Type B pancreatic cell (in vitro differentiated cells): ENCODE data around the gene BSG. TPM values are rescaled to one million over a fixed set of nuclear protein-coding genes. Genes with fewer than 3 reads are reported as not detected.

Experiments used
- DNase-seq: peaks from one replicate; pipeline ENCODE4 v3.0.0; 2021; ENCODE audit warnings: mixed read lengths; ENCODE audit not compliant: unreplicated experiment; ENCODE audit errors: extremely low spot score
- H3K27ac Mint-ChIP-seq: 2 replicates; pipeline ENCODE4 v1.8.0; 2021; ENCODE audit warnings: mild to moderate bottlenecking, mixed read lengths
- H3K27me3 Mint-ChIP-seq: 2 replicates; pipeline ENCODE4 v1.8.0; 2021; ENCODE audit warnings: mixed read lengths
- H3K36me3 Mint-ChIP-seq: 2 replicates; pipeline ENCODE4 v1.8.0; 2021; ENCODE audit warnings: mixed read lengths
- H3K4me1 Mint-ChIP-seq: one replicate; pipeline ENCODE4 v1.8.0; 2021; ENCODE audit warnings: mixed read lengths; ENCODE audit not compliant: unreplicated experiment
- H3K4me3 Mint-ChIP-seq: 2 replicates; pipeline ENCODE4 v1.8.0; 2021; ENCODE audit warnings: mild to moderate bottlenecking, mixed read lengths
- H3K9me3 Mint-ChIP-seq: 2 replicates; pipeline ENCODE4 v1.8.0; 2021; ENCODE audit warnings: mixed read lengths
- CTCF ChIP-seq: fragments of 200-600 bp; sonication (generic); conservative IDR thresholded peaks from 2 replicates; pipeline ENCODE4 v1.5.0; 2021; ENCODE audit warnings: antibody characterized with exemption, mild to moderate bottlenecking
- total RNA-seq: library from RNA; stranded (reverse); gene quantifications from 2 replicates; pipeline ENCODE4 v1.2.1, GENCODE V29; 2021; ENCODE audit warnings: low replicate concordance

BSG gene
- total RNA-seq, 1 donor from 2014 or later: 522 TPM

DNA sequence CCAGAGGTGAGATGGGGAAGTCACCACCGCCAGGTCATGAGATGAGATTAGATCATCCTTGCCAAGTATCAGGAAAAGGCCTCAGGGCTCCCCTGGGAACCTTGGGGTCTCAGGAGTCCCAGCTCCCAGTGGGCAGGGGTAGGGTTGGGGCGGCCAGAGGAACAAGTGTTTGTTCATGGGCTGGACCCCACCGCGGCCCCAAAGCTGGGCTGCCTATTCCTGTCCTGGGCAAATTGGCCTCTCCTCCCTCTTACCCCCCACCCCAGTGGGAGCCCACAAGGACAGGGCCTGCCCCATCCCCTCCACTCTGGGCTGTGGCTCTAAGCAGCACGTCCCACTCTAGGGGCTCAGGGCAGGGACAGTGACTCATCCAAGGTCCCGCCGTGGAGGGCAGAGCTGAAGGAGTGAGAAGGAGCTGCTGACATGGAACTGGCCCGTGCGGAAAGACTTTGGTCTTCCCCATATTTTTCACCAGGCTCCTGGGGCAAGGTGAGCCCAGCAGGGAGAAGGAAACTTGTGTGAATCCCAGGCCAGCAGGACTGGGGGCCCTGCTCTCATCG is 13.2 kb downstream of the BSG start:
- Mint-ChIP-seq H3K9me3 (no peaks in the 10 kb centered on the region), H3K27me3 (peaks cover 17% of the 10 kb centered on the region), H3K36me3 (no peaks in the 10 kb centered on the region), H3K4me3 (no peak overlapping the region), H3K4me1 (no peaks in the 10 kb centered on the region), H3K27ac (no peak overlapping the region)
- no peak for DNase-seq
- no peak for TF ChIP-seq CTCF

GRCh38 chr19:588093-588740 is 15.8 kb downstream of the BSG start:
- Mint-ChIP-seq H3K27ac (peak overlapping the region; percentile 11), H3K4me1 (no peaks in the 10 kb centered on the region), H3K9me3 (no peaks in the 10 kb centered on the region), H3K4me3 (no peak overlapping the region), H3K36me3 (no peaks in the 10 kb centered on the region), H3K27me3 (peaks cover 36% of the 10 kb centered on the region)
- peak; percentile 69 for TF ChIP-seq CTCF
- no peak for DNase-seq

GRCh38 chr19:588741-589692 is 16.6 kb downstream of the BSG start:
- H3K4me3 Mint-ChIP-seq: peak overlapping the region; percentile 65

GRCh38 chr19:589693-590395 is 17.4 kb downstream of the BSG start, which contains the start of gene HCN2:
Gene HCN2 (plus strand): TSS chr19:589881. CDS start chr19:589946, 65 bp downstream.
- H3K27ac Mint-ChIP-seq: no peak within 1 kb of the TSS
- H3K36me3 Mint-ChIP-seq: no peaks in the 10 kb centered on the region
- no peak for DNase-seq
- TF ChIP-seq CTCF: no peak
- H3K27me3 Mint-ChIP-seq: peaks cover 51% of the 10 kb centered on the region
- H3K4me3 Mint-ChIP-seq: peak within 1 kb of the TSS; percentile 65
- H3K9me3 Mint-ChIP-seq: no peaks in the 10 kb centered on the region
- no peaks in the 10 kb centered on the region for H3K4me1 Mint-ChIP-seq

More at GRCh38 chr19:588741-589692, 16.6 kb downstream of the BSG start:
- Mint-ChIP-seq H3K9me3 (no peaks in the 10 kb centered on the region), H3K27me3 (peaks cover 44% of the 10 kb centered on the region), H3K4me1 (no peaks in the 10 kb centered on the region), H3K27ac (no peak overlapping the region), H3K36me3 (no peaks in the 10 kb centered on the region)
- no peak for TF ChIP-seq CTCF
- DNase-seq: no peak

DNA sequence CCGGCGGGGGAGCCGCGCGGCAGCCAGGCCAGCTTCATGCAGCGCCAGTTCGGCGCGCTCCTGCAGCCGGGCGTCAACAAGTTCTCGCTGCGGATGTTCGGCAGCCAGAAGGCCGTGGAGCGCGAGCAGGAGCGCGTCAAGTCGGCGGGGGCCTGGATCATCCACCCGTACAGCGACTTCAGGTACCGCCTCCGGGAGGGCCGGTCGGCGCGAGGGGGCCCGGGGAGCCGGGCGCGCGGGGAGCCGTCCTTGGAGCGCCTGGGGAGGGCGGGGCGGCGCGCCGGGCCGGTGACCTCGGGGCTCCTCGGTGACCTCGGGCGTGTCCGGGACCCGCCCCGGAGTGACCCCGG is 18.0 kb downstream of the BSG start:
- no peaks in the 10 kb centered on the region for H3K4me1 Mint-ChIP-seq
- H3K36me3 Mint-ChIP-seq: no peaks in the 10 kb centered on the region
- TF ChIP-seq CTCF: no peak
- peaks cover 56% of the 10 kb centered on the region for H3K27me3 Mint-ChIP-seq
- no peak for DNase-seq
- no peak overlapping the region for H3K27ac Mint-ChIP-seq
- no peak overlapping the region for H3K4me3 Mint-ChIP-seq
- no peaks in the 10 kb centered on the region for H3K9me3 Mint-ChIP-seq
